SIG-M5 treated with dmso at 0.1 percent for 504 hours (cell line): ENCODE data around the gene TUFM.
"Not testable (repeated sequence)": the region's sequence is repeated elsewhere in the genome, so short reads cannot be mapped to it uniquely, and the experiment has no call there.

Source experiments
- DNase-seq: peaks from one replicate; lab custom pipeline; 2025; ENCODE audit not compliant: unreplicated experiment; lab: John Stamatoyannopoulos, UW

The TUFM gene

GRCh38 chr16:28807445-28808120 lies 38.6 kb downstream of the TUFM start:
- not testable (repeated sequence) for DNase-seq

- DNase-seq: peak; percentile 40
Observed at GRCh38 chr16:28802235-28803019, 43.7 kb downstream of the TUFM start.
